Stimulated activated naive CD8-positive, alpha-beta T cell treated with anti-CD3 and anti-CD28 coated beads, Interleukin-15, Interleukin-2, amounts not matched to agents 100 ng/mL and 50 ng/mL, for 24 hours (primary cell): Measurements from ENCODE around the gene CHST13.
A peak's percentile ranks its signal among the peaks of the same experiment; 100 is the strongest.

Source experiments
- H3K27ac Mint-ChIP-seq: one replicate; pipeline ENCODE4 v1.8.0; 2021; ENCODE audit warnings: mild to moderate bottlenecking, mixed read lengths
- H3K27me3 Mint-ChIP-seq: one replicate; pipeline ENCODE4 v1.8.0; 2021; ENCODE audit warnings: mixed read lengths
- H3K36me3 Mint-ChIP-seq: one replicate; pipeline ENCODE4 v1.8.0; 2021; ENCODE audit warnings: low read depth, mixed read lengths
- H3K4me1 Mint-ChIP-seq: one replicate; pipeline ENCODE4 v1.8.0; 2021; ENCODE audit warnings: low read depth, mixed read lengths
- H3K4me3 Mint-ChIP-seq: one replicate; pipeline ENCODE4 v1.8.0; 2021; ENCODE audit warnings: mild to moderate bottlenecking, mixed read lengths
- H3K9me3 Mint-ChIP-seq: one replicate; pipeline ENCODE4 v1.8.0; 2021; ENCODE audit warnings: mixed read lengths

CHST13 gene

GRCh38 chr3:126523745-126524428 is at the start of gene CHST13:
Gene CHST13, plus strand, starts transcription at chr3:126524155. Its CDS starts 178 bp downstream, at chr3:126524333.
- H3K4me3 Mint-ChIP-seq, result peak within 1 kb of the TSS; percentile 17
- H3K4me1 Mint-ChIP-seq, result no peaks in the 10 kb centered on the region
- H3K27me3 Mint-ChIP-seq, result peaks cover 18% of the 10 kb centered on the region
- H3K36me3 Mint-ChIP-seq, result no peaks in the 10 kb centered on the region
- H3K27ac Mint-ChIP-seq, result no peak within 1 kb of the TSS
- H3K9me3 Mint-ChIP-seq, result no peaks in the 10 kb centered on the region

GRCh38 chr3:126474498-126475412 is 49.2 kb upstream of the CHST13 start:
- Mint-ChIP-seq H3K27me3 (no peaks in the 10 kb centered on the region), H3K27ac (peak overlapping the region; percentile 92), H3K4me3 (peak overlapping the region; percentile 96), H3K4me1 (peaks cover 49% of the 10 kb centered on the region), H3K9me3 (no peaks in the 10 kb centered on the region), H3K36me3 (peaks cover 36% of the 10 kb centered on the region)

DNA sequence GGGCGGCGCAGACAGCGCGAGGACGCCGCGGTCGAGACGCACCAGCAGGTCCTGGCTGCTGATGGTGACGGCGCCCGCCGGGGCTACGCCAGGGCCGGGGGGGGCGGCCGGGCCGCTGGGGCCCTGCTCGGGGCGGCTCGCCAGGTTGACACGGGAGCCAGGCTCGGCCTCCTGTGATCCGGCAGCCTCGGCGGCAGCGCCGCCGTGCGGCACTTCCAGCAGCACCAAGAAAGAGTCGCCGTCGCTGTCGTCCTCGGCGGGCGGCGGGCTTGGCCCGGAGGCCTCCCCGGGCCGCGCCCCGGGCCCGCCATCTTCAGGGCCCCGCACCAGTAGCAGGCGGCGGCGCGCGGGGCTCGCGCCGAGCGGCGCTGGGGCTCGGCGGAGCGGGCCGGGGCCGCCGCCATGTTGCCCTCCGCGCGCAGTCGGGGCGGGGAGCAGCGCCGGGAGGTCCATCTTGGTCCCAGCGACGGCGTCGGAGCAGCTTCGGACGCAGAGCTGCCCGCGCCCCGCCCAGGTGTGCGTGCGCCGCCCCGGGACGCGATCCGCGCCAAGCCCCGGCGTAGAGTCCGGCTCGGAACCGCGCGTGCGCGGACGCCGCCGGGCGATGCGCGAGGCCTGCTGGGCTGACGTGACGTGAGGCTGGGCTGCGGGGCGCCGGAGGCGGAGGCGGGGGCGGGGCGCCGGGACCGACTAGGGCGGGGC is 48.4 kb upstream of the CHST13 start, which contains the start of gene ZXDC:
TSS of gene ZXDC (minus strand) at position 479 of the 702 bp plus-strand sequence. CDS start at position 453, 26 bp downstream.
- Mint-ChIP-seq H3K36me3 (peaks cover 28% of the 10 kb centered on the region), H3K27me3 (no peaks in the 10 kb centered on the region), H3K4me1 (peaks cover 44% of the 10 kb centered on the region), H3K9me3 (no peaks in the 10 kb centered on the region), H3K4me3 (peak within 1 kb of the TSS; percentile 96), H3K27ac (peak within 1 kb of the TSS; percentile 92)

DNA sequence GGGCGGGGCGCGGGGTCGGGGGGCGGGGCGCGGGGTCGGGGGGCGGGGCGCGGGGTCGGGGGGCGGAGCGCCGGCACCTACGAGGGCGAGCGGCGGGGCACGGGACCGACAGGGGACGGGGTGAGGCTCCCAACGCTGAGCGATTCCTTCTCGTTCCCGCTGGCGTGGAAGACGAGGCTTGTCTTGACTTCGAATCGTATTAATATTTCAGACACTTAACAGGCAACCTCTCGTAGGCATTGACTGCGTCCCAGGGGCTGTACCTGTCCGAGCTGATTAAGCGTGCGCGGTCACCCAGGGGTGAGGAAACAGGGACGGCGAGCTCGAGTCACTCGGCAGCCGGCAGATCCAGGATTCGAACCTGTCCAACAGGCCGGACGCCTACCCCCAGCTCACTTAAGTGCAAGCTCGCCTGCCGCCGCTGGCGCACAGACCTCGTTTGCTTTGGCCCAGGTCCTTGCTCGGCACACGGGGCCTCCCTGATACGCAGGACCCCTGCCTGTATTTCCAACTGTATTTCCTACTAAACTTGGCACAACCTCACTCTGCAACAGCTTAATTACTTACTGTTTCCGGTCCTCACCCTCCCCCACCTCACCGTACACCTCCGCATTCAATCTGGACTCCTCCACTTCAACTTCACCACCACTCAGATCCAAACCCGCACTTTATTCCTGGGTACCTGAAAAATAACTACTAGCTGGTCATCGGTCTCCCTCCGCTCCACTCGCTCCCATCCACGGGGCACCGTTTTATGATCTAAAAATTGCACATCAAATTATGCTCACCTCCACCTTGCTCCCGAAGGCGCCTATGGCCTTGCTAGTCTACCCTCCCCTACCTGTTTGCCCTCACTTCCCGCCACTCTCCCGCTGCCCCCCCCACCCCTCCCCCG is 47.5 kb upstream of the CHST13 start:
- H3K4me3 Mint-ChIP-seq, result peak overlapping the region; percentile 80
- H3K36me3 Mint-ChIP-seq, result peaks cover 20% of the 10 kb centered on the region
- no peaks in the 10 kb centered on the region for H3K27me3 Mint-ChIP-seq
- H3K4me1 Mint-ChIP-seq, result peaks cover 40% of the 10 kb centered on the region
- H3K9me3 Mint-ChIP-seq, result no peaks in the 10 kb centered on the region
- H3K27ac Mint-ChIP-seq, result peak overlapping the region; percentile 86

- no peaks in the 10 kb centered on the region for H3K27me3 Mint-ChIP-seq
- H3K9me3 Mint-ChIP-seq, result no peaks in the 10 kb centered on the region
- H3K36me3 Mint-ChIP-seq, result peaks cover 17% of the 10 kb centered on the region
- peaks cover 35% of the 10 kb centered on the region for H3K4me1 Mint-ChIP-seq
- peak overlapping the region; percentile 45 for H3K4me3 Mint-ChIP-seq
- no peak overlapping the region for H3K27ac Mint-ChIP-seq
Measured at GRCh38 chr3:126477061-126477380, 46.9 kb upstream of the CHST13 start.

DNA sequence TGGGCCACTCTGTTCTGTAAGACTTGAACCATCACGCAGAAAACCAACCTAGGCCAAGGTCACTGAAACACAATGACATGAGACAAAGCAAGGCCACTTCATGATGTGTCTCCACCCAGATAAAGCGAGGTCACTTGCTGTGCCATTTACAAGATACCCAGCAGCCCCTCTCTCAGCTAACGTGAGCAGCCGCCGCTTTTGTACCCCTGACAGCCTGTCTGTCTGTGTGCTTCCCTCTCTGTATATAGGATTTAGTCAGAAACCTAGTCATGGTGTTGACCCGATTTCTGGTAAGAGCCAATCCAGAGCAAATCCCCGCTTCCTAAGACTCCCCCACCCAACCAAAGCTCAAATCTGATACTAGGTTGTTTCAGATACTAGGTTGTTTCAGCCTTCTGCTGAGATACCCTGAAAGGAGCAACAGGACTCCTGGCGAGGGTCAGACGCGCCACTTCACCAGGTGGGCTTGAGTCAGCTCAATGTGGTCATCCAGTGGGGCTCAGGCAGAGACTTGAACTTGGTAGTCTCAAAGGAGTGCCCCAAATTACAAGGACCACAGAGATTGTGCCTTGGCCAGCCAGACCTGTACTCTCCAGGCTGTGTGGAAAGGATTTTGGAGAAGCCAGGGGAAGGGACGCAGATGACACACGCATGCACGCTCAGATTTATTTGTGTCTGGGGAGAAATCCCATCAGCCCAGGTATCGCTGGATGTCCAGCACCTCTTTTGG is 45.2 kb upstream of the CHST13 start:
- H3K4me1 Mint-ChIP-seq, result peaks cover 18% of the 10 kb centered on the region
- H3K36me3 Mint-ChIP-seq, result peaks cover 1% of the 10 kb centered on the region
- no peak overlapping the region for H3K4me3 Mint-ChIP-seq
- no peaks in the 10 kb centered on the region for H3K9me3 Mint-ChIP-seq
- H3K27ac Mint-ChIP-seq, result no peak overlapping the region
- H3K27me3 Mint-ChIP-seq, result no peaks in the 10 kb centered on the region

GRCh38 chr3:126479642-126480041 is 44.3 kb upstream of the CHST13 start:
- peaks cover 9% of the 10 kb centered on the region for H3K4me1 Mint-ChIP-seq
- no peak overlapping the region for H3K27ac Mint-ChIP-seq
- no peaks in the 10 kb centered on the region for H3K9me3 Mint-ChIP-seq
- no peaks in the 10 kb centered on the region for H3K27me3 Mint-ChIP-seq
- no peak overlapping the region for H3K4me3 Mint-ChIP-seq
- no peaks in the 10 kb centered on the region for H3K36me3 Mint-ChIP-seq

GRCh38 chr3:126480206-126480605 is 43.7 kb upstream of the CHST13 start:
- no peaks in the 10 kb centered on the region for H3K27me3 Mint-ChIP-seq
- H3K27ac Mint-ChIP-seq, result no peak overlapping the region
- no peak overlapping the region for H3K4me3 Mint-ChIP-seq
- no peaks in the 10 kb centered on the region for H3K9me3 Mint-ChIP-seq
- no peaks in the 10 kb centered on the region for H3K36me3 Mint-ChIP-seq
- peaks cover 8% of the 10 kb centered on the region for H3K4me1 Mint-ChIP-seq

DNA sequence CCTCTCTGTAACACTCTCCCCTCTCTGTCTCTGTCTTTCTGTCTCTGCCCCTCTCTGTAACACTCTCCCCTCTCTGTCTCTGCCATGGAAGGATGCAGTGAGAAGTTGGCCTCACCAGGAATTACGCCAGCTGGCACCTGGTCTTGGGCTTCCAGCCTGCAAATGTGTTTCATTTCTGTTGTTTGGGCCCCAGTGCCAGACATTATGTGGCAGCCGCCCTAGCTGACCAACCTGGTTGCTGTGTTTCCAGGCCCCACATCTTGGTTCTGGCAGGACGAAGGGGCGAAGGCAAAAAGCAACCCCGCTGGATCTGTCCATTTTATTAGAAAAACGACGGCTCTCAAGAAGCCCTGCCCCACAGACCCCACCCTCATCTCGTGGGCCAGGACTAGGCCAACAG is 43.1 kb upstream of the CHST13 start:
- no peaks in the 10 kb centered on the region for H3K9me3 Mint-ChIP-seq
- no peaks in the 10 kb centered on the region for H3K36me3 Mint-ChIP-seq
- peaks cover 8% of the 10 kb centered on the region for H3K4me1 Mint-ChIP-seq
- H3K27me3 Mint-ChIP-seq, result no peaks in the 10 kb centered on the region
- H3K4me3 Mint-ChIP-seq, result no peak overlapping the region
- H3K27ac Mint-ChIP-seq, result no peak overlapping the region

GRCh38 chr3:126481808-126482502 is 42.0 kb upstream of the CHST13 start:
- no peaks in the 10 kb centered on the region for H3K36me3 Mint-ChIP-seq
- no peaks in the 10 kb centered on the region for H3K9me3 Mint-ChIP-seq
- H3K4me1 Mint-ChIP-seq, result peaks cover 10% of the 10 kb centered on the region
- no peak overlapping the region for H3K27ac Mint-ChIP-seq
- H3K4me3 Mint-ChIP-seq, result no peak overlapping the region
- H3K27me3 Mint-ChIP-seq, result no peaks in the 10 kb centered on the region

DNA sequence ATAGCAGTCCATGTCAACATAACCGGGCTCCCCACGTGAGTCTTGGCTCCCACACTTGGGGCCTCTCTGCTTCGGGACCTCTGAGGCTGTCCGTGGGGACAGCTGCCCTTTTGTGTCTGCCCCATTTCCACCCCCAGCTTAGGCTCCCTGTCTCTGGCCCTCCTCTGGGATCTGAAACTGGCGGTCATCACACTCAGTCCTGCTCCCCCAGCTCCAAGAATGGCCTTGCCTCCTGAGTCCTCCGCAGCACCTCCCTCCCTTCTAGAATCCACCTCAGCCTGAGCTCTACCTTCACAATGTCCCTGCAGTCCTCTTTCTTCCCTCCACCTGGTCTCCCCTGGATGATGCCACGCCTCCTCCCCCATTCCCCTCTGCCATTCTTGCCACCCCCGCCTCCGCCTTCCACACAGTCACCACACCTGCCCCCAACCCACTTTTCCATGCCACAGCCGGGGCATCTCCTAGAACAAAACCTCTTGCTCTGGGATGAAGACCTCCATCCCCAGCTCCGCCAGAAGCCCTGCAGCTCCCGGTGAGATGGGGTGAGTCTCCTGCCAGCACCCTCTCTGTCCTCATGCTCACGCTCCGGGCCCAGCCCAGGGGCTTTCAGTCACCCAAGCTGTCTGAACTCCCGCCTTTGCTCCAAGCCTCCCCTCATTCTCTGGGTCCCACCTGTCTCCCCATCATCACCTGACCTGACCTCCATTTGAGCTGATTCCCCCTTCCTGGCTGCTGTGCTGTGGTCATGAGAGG is 41.3 kb upstream of the CHST13 start:
- Mint-ChIP-seq H3K9me3 (no peaks in the 10 kb centered on the region), H3K36me3 (no peaks in the 10 kb centered on the region), H3K27ac (no peak overlapping the region), H3K27me3 (no peaks in the 10 kb centered on the region), H3K4me1 (peaks cover 12% of the 10 kb centered on the region), H3K4me3 (no peak overlapping the region)

DNA sequence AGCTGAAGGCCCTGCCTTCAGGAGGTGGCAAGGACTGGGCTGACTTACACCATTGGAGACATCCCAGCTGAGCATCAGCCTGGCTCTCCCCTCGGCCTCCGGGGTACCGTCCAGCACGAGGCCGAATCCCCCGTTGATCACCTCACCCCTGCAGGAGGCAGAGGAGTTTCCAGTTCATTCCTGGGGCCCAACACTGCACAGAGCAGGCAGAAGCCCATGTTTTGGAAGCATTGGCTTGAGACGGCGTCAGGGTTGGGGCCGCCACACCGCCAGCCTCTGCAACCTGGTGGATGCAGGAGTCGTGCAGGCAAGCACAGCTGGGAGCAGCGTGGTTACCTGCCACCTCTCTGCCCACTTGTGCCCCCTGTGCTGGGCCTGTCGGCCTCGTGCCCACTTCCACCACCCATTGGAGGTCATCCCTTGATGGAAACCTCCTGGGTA is 40.6 kb upstream of the CHST13 start:
- H3K9me3 Mint-ChIP-seq, result no peaks in the 10 kb centered on the region
- no peaks in the 10 kb centered on the region for H3K36me3 Mint-ChIP-seq
- H3K4me3 Mint-ChIP-seq, result no peak overlapping the region
- H3K27me3 Mint-ChIP-seq, result no peaks in the 10 kb centered on the region
- H3K4me1 Mint-ChIP-seq, result peaks cover 12% of the 10 kb centered on the region
- no peak overlapping the region for H3K27ac Mint-ChIP-seq

GRCh38 chr3:126484148-126484547 is 39.8 kb upstream of the CHST13 start:
- Mint-ChIP-seq H3K36me3 (no peaks in the 10 kb centered on the region), H3K9me3 (no peaks in the 10 kb centered on the region), H3K4me1 (peaks cover 12% of the 10 kb centered on the region), H3K4me3 (no peak overlapping the region), H3K27me3 (no peaks in the 10 kb centered on the region), H3K27ac (no peak overlapping the region)
